ENCODE measurements around the gene PAX5. TPM values are rescaled to one million over a fixed set of nuclear protein-coding genes. Genes with fewer than 3 reads are reported as not detected.

PAX5 gene
- total and polyA plus RNA-seq, 3 donors from 2014 or later, result 0.79 to 1.9 (median 1.3) TPM

GRCh38 chr9:36897478-36897877 lies 136.6 kb downstream of the PAX5 start:
- Histone ChIP-seq H3K36me3 (ENCODE audit: low read depth, missing control alignments) (no peaks in the 10 kb centered on the region), H3K4me1 (no peaks in the 10 kb centered on the region), H3K4me3 (no peak overlapping the region), H3K9me3 (no peaks in the 10 kb centered on the region), H3K27me3 (no peaks in the 10 kb centered on the region), H3K27ac (no peak overlapping the region)
- no peak for TF ChIP-seq CTCF (IDR thresholded peaks at IDR 0.05)
- no peak for TF ChIP-seq POLR2A (IDR thresholded peaks at IDR 0.05)
- intact Hi-C loops (cut with DNase I; ENCODE audit: low total_unique reads), result no loop called here
- 31 to 46% methylated on average over 2 of the region's 2 CpGs for WGBS, 2 donors
- no peak for DNase-seq

- Histone ChIP-seq H3K27ac (no peak overlapping the region), H3K9me3 (no peaks in the 10 kb centered on the region), H3K27me3 (no peaks in the 10 kb centered on the region), H3K36me3 (ENCODE audit: low read depth, missing control alignments) (no peaks in the 10 kb centered on the region), H3K4me3 (no peak overlapping the region), H3K4me1 (no peaks in the 10 kb centered on the region)
- 75% methylated on average over 10 of the region's 10 CpGs for WGBS, 2 donors
- TF ChIP-seq POLR2A (IDR thresholded peaks at IDR 0.05) (no peak), CTCF (IDR thresholded peaks at IDR 0.05) (no peak)
- intact Hi-C loops (cut with DNase I; ENCODE audit: low total_unique reads), result no loop called here
- no peak for DNase-seq
These were observed 137.0 kb downstream of the PAX5 start for GRCh38 chr9:36897019-36897418.

GRCh38 chr9:36896296-36896695 lies 137.8 kb downstream of the PAX5 start:
- WGBS, 2 donors, result 94 to 100% methylated on average over 2 to 6 of the region's 6 CpGs
- H3K27ac ChIP-seq, result no peak overlapping the region
- no peaks in the 10 kb centered on the region for H3K27me3 ChIP-seq
- H3K9me3 ChIP-seq, result no peaks in the 10 kb centered on the region
- no peaks in the 10 kb centered on the region for H3K36me3 ChIP-seq (ENCODE audit: low read depth, missing control alignments)
- intact Hi-C loops (cut with DNase I; ENCODE audit: low total_unique reads), result no loop called here
- DNase-seq, result no peak
- no peak overlapping the region for H3K4me3 ChIP-seq
- no peaks in the 10 kb centered on the region for H3K4me1 ChIP-seq
- no peak for TF ChIP-seq POLR2A (IDR thresholded peaks at IDR 0.05)
- TF ChIP-seq CTCF (IDR thresholded peaks at IDR 0.05), result no peak

GRCh38 chr9:36895744-36896260 lies 138.3 kb downstream of the PAX5 start:
- H3K27ac ChIP-seq, result no peak overlapping the region
- H3K27me3 ChIP-seq, result no peaks in the 10 kb centered on the region
- no peaks in the 10 kb centered on the region for H3K36me3 ChIP-seq (ENCODE audit: low read depth, missing control alignments)
- no peak for DNase-seq
- TF ChIP-seq CTCF (IDR thresholded peaks at IDR 0.05) (no peak), POLR2A (IDR thresholded peaks at IDR 0.05) (no peak)
- intact Hi-C loops (cut with DNase I; ENCODE audit: low total_unique reads), result no loop called here
- WGBS, 2 donors, result 70 to 77% methylated on average over 4 to 5 of the region's 5 CpGs
- H3K4me1 ChIP-seq, result no peaks in the 10 kb centered on the region
- H3K4me3 ChIP-seq, result no peak overlapping the region
- H3K9me3 ChIP-seq, result no peaks in the 10 kb centered on the region

- Histone ChIP-seq H3K36me3 (ENCODE audit: low read depth, missing control alignments) (no peaks in the 10 kb centered on the region), H3K4me3 (no peak overlapping the region), H3K4me1 (no peaks in the 10 kb centered on the region), H3K27me3 (no peaks in the 10 kb centered on the region), H3K27ac (no peak overlapping the region), H3K9me3 (no peaks in the 10 kb centered on the region)
- intact Hi-C loops (cut with DNase I; ENCODE audit: low total_unique reads), result no loop called here
- WGBS, 2 donors, result 87 to 94% methylated on average over 17 to 23 of the region's 23 CpGs
- DNase-seq, result no peak
- no peak for TF ChIP-seq CTCF (IDR thresholded peaks at IDR 0.05)
- TF ChIP-seq POLR2A (IDR thresholded peaks at IDR 0.05), result no peak
These were observed 139.3 kb downstream of the PAX5 start for GRCh38 chr9:36894695-36895310.
